ENCODE results near the gene PREX1.

DNA sequence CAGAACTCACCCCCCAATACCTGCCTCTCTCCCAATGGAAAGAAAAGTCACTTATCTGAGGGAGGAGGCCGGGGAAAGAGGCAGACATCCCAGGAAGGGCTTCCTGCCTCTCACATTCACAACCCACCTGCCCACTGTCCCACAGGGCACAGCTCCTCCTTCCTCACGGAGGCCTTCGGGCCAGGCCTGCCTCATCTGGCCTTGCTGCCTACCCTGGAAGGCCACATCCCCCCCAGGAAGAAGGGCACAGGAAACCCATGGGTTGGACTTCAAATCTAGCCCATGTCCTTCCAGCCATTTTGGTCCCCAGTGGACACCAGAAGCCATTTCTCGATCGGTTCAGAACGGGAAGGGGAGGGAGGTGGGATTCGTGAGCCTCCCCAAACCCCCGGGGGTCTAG, 162.0 kb downstream of the PREX1 start:
- TF ChIP-seq, protein P1, sequence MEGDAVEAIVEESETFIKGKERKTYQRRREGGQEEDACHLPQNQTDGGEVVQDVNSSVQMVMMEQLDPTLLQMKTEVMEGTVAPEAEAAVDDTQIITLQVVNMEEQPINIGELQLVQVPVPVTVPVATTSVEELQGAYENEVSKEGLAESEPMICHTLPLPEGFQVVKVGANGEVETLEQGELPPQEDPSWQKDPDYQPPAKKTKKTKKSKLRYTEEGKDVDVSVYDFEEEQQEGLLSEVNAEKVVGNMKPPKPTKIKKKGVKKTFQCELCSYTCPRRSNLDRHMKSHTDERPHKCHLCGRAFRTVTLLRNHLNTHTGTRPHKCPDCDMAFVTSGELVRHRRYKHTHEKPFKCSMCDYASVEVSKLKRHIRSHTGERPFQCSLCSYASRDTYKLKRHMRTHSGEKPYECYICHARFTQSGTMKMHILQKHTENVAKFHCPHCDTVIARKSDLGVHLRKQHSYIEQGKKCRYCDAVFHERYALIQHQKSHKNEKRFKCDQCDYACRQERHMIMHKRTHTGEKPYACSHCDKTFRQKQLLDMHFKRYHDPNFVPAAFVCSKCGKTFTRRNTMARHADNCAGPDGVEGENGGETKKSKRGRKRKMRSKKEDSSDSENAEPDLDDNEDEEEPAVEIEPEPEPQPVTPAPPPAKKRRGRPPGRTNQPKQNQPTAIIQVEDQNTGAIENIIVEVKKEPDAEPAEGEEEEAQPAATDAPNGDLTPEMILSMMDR (IDR thresholded peaks at IDR 0.05; ENCODE audit: low read depth, low read length), result no peak
- TF ChIP-seq POLR2A (IDR thresholded peaks at IDR 0.05; ENCODE audit: extremely low read depth, insufficient read length) (no peak), MYC (IDR thresholded peaks at IDR 0.05; ENCODE audit: low read depth, low read length) (no peak)
- TF ChIP-seq, protein P2, sequence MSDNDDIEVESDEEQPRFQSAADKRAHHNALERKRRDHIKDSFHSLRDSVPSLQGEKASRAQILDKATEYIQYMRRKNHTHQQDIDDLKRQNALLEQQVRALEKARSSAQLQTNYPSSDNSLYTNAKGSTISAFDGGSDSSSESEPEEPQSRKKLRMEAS (IDR thresholded peaks at IDR 0.05; ENCODE audit: low read depth, low read length), result no peak
